ENCODE results near the gene SPAG16.

SPAG16 gene

DNA sequence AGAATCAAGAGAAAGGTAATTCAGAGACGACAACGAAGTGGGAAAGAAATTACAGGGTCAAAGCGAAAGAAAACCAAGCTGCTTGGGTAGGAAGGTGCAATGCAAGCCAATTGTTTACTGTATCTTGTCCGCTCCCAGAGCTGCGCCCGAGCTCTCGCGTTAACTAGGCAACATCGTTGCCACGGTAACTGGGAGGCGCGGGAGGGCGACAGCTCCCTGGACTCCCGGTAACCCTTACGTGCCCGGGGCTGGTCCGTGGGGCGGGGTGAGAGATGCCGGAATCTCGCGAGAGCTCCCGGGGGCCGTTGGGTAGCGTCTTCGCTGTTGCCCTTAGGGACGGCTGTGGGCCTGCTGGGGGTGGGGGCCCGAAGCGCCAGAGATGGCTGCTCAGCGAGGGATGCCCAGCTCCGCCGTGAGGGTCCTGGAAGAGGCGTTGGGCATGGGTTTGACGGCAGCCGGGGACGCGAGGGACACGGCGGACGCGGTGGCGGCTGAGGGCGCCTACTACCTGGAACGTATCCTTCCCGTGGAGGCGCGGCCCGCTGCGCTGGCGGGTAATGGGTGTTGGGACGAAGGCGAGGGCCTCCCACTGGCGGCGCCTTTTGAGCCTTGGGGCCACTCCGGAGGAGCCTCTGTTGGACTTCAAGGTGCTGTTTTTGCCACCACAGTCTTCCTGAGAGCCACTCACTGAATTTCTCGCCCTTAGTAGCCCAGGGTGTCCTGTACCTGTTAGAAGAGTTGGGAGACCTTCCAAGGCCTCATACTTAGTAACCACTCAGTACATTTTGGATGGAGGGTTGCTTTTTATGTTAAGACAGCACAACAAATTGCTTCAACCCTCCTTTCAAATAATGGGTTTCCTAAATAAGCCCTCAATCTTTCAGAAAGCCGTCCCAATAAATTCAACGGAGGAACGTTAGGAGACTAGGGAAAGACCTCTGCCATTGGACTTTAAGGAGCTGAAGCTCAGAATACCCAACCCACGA lies at the start of gene SPAG16:
SPAG16 (plus strand) TSS at position 360 of the 986 bp plus-strand sequence.
- peak; percentile 94 for DNase-seq

DNA sequence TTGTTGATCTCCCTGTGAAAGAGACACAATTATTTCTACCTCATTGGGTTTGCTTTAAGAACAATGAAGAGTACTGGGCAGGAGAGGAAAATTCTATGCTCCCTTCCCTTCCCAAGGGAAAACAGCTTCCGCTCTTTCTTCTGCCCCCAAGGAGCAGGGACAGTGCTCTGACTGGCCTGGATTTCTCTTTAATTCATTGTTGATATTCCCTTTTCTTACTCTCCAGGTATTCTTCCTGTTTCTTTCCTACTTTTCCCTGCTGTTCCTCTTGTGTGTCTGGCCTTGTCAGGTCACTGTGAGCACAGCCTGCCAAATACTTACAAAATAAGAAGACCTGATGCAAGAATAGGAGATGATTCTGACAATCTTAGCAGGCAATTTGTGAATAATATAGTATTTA lies 49.6 kb upstream of the SPAG16 start:
- no peak for DNase-seq

DNA sequence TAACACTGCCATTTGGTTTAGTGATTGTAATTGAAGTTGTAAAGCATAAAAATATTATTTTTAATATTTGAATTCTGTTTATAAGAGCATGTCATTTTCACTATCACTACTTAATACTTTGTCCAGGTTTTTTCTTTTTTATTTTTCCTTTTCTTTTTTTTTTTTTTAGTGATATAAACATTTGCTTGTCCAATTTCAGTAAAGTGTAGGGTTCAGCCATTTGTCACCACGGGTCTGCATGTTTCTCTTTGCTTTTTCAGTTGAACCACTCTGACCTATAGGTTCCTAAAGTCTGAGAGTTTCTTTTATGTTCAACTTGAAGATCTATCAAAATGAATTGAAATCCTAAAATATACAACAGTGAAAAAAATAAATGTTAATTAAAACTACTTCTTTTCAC lies 48.5 kb upstream of the SPAG16 start:
- DNase-seq = no peak

DNA sequence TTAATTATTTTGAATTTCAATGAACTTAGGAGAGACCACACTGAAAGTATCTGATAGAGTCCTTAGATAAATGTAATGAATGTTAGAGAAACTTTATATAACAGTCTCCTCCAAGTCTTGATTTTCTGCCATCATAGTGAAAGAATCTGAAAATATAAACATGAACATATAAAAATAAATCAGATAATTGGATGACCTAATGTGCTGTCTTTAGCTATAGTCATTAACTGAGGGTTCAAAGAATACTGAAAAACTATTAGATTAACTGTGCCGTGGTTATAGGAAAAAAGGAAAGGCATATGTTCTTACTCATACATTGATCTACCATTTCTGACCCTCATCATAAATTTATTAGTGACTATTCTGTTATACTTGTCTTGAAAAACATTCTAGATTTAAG lies 47.0 kb upstream of the SPAG16 start:
- DNase-seq = no peak

DNA sequence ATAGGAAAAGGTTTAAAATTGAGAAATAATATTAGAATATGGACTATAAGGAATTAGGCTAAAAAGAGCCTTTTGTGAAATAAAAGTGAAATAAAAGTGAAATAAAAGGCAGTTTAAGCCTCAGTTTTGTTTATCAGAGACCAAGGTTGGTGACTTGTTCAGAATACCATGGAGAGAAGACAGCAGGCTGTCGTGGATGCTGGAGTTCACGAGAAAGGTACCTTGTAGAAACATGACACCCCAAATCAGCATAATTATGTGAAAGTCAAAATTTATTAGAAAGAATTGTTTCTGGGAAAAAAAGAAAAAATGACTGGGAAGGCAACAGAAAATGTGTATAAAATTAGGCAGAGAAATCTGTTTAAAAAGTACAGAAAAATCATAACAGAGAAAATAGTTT lies 46.5 kb upstream of the SPAG16 start:
- DNase-seq = no peak

DNA sequence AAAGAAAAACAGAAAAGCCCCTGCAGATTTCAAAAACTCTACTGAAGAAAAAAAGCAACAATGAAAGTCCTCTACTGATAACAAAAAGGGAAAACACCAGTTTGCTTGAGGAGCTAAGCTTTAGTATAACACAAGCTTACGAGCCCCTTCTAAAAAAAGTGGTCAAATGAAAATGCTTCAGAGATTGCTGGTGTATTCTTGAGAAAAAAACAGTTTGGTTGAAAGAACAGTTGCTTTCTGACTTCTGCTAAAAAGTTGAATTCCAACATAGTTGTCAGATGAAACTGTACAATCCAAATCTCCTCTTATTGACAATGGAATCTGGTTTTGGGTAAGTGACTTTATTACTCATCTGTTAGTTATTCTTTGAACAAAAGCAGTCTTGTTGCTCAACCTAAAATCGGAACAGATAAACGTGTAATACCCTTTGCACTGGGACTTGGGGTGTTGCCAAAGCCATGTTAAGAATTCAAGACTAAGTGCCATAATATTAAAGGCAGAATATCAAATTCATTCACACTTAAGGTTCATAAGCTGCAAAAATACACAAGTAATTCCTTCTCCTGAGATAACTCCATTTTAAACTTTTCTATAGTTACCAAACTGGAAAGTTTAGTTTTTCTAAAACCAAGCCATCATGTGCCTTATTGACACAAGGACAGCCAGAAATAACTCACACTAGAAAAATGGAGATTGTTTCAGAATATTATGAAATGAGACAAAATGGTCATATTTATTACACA lies 45.3 kb upstream of the SPAG16 start:
- no peak for DNase-seq

DNA sequence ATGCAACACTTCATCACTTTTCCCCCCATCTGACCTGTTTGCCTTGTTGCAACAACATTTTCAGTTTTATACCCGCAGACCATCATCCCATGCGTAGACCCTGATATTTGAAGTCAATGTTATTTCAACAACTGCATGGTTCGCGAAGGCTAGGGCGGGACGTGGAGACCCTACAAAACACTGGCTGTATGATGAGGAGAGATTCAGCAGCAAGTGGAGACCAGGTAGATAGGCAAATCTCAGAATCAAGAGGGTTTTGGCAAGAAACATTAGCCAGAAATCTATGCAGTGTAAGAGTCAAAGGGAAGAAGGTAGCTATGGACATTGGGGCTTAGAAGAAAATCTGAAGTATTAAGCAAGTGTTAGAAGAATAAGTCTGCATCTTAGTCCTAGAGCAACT lies 42.4 kb upstream of the SPAG16 start:
- no peak for DNase-seq

DNA sequence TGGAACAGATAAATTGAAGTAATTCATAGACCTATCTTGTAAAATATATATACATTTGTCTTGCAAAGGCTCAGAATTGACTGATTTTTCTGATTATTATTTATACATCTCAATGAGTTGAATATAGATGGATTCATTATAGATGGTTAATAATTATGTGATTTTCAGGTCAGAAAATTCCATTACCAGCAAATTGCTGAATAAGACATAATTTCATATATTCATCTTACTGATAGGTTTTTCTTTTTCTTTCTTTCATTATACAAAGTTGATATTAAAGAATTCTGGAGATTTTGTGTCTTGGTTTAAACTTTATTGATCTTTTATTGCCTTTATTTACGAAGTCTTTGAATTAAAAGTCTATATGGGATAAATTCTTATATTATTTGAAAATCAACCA lies 41.6 kb upstream of the SPAG16 start:
- no peak for DNase-seq

DNA sequence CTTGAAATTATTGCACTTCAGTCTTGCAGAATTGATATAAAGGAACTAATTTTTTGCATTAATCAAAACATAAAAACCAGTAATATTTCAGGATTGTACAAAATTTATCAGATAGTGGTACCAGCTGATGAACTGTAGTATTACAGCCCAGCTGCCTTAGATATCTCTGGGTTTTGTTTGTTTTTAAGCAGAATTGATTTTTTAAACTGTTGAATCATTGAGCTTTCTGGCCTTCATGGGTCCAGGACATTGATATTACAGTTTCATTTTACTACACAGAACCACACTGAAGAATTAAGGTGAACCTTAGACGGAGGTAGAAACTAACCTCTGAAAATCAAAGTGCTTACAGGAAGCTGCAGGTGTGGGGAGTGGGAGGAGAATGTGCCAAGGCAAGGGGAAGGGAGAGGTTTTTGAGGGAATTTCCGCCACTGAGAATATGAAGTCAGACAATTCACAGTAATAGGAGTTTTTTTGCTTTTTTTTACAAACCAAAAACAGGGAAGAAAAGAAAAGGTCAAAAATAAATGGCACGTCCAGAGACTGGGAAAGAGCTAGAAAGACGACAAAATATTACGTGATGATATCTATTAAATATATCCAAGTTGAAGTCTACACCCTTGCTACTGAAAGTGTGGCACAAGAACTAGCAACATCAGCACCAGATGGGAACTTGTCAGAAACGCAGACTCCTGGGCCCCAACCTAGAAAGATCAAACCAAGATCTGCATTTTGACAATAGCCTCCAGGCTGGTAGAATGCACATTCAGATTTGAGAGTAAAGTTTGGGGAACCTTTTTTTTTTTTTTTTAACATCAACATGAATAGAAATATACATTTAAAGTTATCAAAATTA lies 40.8 kb upstream of the SPAG16 start:
- DNase-seq = no peak

DNA sequence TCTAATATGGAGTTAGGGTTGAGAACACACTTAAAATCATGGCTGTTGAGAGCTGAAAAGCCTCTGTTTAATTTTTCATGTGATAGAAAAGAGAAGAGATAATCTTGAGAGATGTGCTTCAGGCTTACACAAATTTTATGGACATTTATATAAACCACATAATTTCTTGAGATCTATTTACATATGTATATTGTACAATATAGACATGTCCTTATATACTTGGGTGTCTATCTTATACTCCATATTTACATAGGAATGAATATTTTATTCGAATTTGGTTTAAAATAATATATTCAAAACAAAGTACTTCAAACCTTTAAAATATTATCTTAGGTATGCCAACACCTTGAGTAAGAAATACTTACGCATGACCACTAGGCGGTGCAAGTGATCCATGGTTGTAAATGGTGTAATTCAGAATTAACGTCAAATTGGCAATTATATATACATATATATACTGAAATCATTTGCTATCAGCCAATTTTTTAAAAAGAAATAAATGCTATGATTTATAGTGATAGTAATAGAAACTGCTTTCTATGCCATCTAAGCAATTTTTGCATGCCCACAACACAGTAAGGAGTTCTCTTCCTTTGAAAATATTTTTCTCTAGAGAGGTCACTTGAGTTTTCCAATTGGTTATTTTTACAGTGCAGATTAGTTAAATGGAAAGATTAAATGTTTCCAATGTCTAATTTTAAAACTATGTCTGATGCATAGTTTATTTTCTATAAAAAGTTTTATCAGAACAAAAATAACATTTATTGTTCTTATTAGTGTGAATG lies 37.6 kb upstream of the SPAG16 start:
- no peak for DNase-seq

DNA sequence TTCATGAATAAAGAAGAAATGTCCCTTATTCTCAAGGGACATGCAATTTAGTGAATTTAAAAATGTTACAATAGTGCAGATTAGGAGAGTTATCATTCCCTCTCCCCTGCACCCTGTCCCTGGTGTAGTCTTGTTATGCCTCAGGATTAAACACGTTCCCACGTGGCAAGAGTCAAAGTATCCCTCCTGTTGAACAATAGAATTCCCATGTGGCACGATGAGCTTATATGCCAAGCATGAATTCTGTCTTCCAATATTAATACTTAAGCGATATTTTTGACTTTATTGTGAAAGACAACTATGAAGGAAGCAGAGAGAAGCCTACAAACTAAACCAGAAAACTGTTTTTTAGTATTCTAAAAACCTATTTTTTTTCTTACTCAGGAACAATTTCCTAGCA lies 36.7 kb upstream of the SPAG16 start:
- no peak for DNase-seq

DNA sequence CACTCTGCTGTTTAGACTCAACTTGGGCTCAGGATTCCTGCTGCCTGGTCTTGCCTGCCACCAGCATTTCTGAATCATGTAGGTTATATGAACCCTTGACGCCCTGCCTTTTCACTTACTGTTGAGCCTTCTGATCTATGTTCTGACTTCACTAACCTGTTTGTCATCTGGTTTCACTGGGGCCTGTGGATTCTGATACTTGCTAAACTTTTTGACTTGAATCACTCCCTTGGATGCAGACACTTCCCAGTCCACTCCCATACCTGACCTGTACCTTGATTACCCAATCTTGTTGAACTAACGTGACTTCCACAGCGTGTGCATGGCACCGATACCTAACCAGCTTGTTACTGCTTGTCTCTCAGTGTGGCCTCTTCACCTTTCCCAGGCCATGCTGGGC lies 35.6 kb upstream of the SPAG16 start:
- no peak for DNase-seq

DNA sequence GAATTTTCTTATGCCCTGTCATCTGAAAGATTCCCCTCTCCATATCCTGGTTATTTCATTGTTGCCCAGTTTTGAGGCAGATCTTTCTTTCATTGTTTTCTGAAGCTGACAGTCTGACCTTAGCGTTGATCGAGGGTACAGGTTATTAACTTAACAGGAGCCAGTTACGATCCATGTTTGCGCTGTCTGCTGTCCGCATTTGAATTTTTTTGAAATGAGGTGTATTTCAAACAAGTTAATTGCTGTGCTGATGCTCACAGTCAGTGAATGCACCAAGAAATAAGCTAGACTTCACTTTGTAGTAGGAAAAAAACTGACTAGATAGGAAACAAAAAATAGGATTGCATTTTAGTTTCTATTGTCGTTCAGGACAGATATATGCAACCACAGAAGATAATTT lies 34.8 kb upstream of the SPAG16 start:
- no peak for DNase-seq

DNA sequence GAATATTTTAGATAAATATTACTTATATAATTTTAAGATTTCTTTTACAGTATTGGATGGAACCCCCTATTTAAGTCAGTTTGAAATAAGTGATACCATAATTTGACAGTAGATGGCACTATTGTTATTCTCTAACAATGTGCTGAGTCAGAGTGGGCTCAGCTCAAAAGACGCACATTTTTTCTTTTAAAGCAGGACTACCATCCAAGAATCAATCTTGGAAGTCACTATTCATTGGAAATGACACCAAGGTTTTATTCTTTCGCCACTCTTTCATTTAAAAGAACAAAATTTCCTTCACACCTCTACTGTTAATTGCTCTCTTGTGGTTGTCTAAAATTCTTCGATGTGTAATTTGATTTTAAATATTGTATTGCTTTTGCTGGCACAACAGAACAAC lies 32.6 kb upstream of the SPAG16 start:
- DNase-seq = peak; percentile 68

DNA sequence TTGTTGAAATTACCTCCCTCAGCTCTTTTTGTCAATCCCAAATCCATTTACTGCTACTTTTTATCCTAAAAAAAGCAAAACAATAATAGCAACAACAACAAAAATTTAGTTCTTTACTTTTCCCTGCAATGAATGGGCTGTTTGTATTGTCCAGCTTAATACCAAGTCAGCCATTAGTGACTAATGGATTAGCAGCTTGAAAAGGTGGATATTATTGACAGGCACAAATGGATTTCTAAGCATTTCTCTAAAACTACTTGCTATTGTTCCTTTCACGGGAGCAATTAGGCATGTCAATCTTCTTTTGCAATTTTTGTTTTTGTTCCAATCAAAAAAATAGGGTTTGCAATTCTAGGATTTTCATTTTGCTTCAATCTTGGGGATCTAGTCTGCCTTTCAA lies 32.1 kb upstream of the SPAG16 start:
- no peak for DNase-seq

DNA sequence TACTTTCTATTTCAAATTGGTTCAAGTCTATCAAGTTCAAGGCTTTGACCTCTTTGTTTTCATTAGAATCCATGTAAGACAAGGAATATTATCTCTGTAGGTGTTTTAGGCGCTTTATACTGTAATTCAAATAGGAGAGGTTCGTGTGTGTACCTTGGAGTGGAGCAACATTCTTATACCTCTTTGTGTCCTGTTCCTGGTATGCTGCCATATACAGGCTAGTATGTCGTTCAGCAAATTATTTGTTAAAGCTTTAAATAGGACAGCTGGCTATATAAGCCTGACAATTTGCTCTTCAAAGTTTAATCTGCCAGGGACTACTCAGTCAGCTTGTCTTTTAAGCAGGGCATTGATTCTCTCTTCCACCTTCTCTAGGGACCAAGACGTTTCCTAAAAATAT lies 31.1 kb upstream of the SPAG16 start:
- DNase-seq = no peak

DNA sequence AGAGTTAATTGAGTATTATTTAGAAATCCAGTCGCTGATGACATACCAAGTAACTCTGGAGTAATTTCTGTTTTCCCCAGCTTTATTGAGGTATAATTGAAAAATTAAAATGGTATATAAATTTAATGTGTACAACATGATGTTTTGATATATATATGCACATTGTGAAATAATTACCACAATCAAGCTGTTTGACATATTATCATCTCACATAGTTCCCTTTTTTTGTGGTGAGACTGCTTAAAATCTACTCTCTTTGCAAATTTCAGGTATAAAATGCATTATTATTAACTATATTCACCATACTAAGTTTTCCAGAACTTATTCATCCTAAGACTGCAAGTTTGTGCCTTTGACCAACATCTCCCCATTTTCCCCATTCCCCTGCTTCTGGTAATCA lies 25.0 kb upstream of the SPAG16 start:
- no peak for DNase-seq

DNA sequence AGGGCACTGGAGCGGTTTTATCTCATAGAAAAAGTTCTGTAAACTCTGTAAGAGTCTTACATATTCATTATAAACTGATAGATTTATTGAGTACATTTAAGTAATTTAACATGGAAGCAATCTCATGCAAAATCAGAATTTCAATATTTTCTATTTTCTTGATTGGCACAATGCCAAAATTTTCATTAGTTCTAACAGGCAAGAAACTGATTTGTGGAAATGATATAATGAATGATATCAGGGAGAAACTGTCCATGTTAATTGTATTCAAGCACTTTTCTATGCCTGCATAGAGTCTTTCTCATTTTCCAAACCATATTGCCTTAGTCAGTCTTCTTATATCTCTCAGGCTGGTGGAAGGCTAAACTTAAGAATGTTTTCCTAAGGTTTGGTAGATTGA lies 23.0 kb upstream of the SPAG16 start:
- DNase-seq = no peak

DNA sequence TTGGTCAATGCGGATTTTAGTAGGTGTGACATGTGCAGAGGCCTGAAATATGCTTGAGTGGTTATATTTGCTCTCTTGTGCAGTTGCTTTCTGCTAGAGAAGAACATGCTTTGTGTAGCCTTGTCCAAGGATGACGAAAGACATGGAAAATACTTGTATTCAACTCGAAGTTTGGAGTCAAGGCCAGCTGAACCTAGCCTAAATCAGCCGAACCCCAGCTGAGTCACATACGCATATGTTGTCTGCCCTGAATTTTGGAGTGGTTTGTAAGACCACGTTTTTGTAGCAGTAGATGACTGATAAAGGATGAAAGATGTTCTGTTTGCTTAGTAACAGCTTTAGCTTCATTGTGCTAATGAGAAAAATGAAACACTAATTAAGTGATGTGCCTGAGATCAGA lies 22.5 kb upstream of the SPAG16 start:
- no peak for DNase-seq

DNA sequence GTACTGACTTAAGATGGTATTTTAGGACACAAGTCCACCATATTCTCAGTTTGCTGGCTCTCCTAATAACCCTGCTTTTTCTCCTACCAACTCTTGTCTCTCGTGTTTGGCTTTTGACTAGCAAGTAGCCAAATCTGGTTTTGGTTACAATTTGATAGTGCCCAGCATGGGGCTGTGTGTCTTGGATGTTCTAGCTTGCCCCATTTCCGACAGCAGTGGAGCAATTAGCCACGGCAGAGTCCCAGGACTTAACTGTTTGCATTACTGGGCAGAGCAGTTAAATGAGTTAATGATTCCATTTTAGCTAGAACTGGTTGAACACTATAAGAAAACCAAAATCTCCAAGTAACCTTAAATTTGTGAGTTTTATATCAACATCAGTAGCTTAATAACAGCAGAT lies 18.6 kb upstream of the SPAG16 start:
- DNase-seq = no peak

DNA sequence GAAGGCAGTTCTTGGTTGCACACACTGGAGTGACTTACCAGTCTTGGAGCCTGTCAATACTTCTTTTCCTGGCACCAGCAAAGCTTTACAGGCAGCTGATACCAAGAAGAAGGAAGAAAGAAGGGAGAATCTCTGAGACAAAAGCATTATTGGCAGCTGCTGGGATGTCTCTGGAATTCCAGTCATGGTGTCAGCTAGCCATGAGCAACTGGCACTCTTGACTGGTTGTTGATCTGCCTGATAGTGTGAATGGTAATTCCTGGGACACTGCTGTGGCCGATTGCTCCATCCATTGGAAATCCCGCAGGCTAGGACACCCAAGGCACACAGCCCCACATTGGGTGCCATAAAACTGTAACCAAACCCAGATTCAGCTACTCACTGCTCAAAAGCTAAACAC lies 17.8 kb upstream of the SPAG16 start:
- no peak for DNase-seq

DNA sequence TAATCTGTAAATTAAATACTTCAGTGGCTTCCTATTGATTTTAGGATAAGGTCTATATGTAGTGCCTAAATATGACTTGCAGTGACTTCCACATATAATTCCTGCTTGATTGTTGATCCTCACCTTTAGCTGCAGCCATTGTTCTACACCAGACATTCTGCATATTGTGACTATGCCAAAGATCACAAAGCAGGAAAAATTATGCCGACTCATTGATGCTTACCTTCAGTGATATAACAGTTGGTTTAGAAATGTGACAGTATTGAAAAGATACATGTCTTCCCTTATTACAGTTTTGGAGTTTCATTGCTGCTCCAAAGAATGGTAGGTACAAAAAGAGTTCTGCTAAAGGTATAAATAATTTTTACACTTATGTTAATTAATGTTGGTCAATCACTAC lies 12.3 kb upstream of the SPAG16 start:
- no peak for DNase-seq

DNA sequence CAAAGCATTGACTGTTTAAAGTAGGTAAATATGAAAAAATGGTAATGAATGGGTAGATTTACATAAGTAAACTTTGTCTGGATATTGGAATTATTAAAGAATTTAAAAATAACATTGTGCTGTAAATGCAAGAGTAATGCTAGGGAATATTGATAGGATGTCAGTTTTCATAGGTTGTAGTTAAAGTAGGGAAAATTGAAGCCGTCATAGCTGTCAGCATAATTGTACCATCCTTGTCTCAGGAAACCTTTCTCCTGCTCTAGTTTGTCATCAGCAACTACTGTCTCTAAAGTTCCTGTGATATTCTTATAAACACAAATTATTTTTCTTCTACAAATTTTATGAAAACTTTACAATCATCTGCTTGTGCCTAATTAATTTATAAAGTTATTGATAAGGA lies 10.1 kb upstream of the SPAG16 start:
- DNase-seq = no peak
